H9 (cell line): ENCODE results near the gene SNHG17. TPM values are rescaled to one million over a fixed set of nuclear protein-coding genes. Genes with fewer than 3 reads are reported as not detected.

Experiments
- DNase-seq: peaks from one replicate; pipeline ENCODE4 v3.0.0-alpha.2; 2017
- H2AFZ ChIP-seq: one replicate; pipeline ENCODE4 v1.6.1; 2013; ENCODE audit warnings: mild to moderate bottlenecking, low read length, control low read depth, moderate library complexity
- H2AK5ac ChIP-seq: 2 replicates; pipeline ENCODE4 v1.6.1; 2013; ENCODE audit warnings: low read length, control low read depth, mixed read lengths; ENCODE audit not compliant: insufficient read length
- H2BK120ac ChIP-seq: one replicate; pipeline ENCODE4 v1.6.1; 2013; ENCODE audit warnings: low read depth, mild to moderate bottlenecking, low read length, control low read depth, inconsistent platforms; ENCODE audit not compliant: poor library complexity, severe bottlenecking
- H2BK12ac ChIP-seq: 2 replicates; pipeline ENCODE4 v1.6.1; 2013; ENCODE audit warnings: low read length, control low read depth, mixed read lengths, low read depth; ENCODE audit not compliant: insufficient read length
- H2BK15ac ChIP-seq: 2 replicates; pipeline ENCODE4 v1.6.1; 2013; ENCODE audit warnings: low read depth, low read length, control low read depth
- H2BK20ac ChIP-seq: one replicate; pipeline ENCODE4 v1.6.1; 2013; ENCODE audit warnings: low read depth, mild to moderate bottlenecking, low read length, control low read depth, inconsistent platforms; ENCODE audit not compliant: poor library complexity, severe bottlenecking
- H2BK5ac ChIP-seq: 2 replicates; pipeline ENCODE4 v1.6.1; 2013; ENCODE audit warnings: low read length, control low read depth, mixed read lengths; ENCODE audit not compliant: insufficient read length
- H3K14ac ChIP-seq: 2 replicates; pipeline ENCODE4 v1.6.1; 2013; ENCODE audit warnings: low read length, control low read depth; ENCODE audit not compliant: insufficient read depth
- H3K18ac ChIP-seq: 2 replicates; pipeline ENCODE4 v1.6.1; 2013; ENCODE audit warnings: low read depth, mild to moderate bottlenecking, mixed read lengths, low read length, control low read depth; ENCODE audit not compliant: insufficient read length
- H3K23ac ChIP-seq: 2 replicates; pipeline ENCODE4 v1.6.1; 2013; ENCODE audit warnings: low read length, control low read depth, mixed read lengths, low read depth; ENCODE audit not compliant: insufficient read length
- H3K23me2 ChIP-seq: 2 replicates; pipeline ENCODE4 v1.6.1; 2013; ENCODE audit warnings: low read depth, mild to moderate bottlenecking, mixed read lengths, low read length, control low read depth; ENCODE audit not compliant: insufficient read length, poor library complexity, severe bottlenecking
- H3K27ac ChIP-seq: 2 replicates; pipeline ENCODE4 v1.5.1; 2013; ENCODE audit warnings: low read length, control low read depth, mixed read lengths, low read depth; ENCODE audit not compliant: insufficient read length
- H3K27me3 ChIP-seq: 2 replicates; pipeline ENCODE4 v1.6.1; 2013; ENCODE audit warnings: low read length, control low read depth, inconsistent platforms; ENCODE audit not compliant: insufficient read depth
- H3K4ac ChIP-seq: 2 replicates; pipeline ENCODE4 v1.6.1; 2013; ENCODE audit warnings: low read depth, mild to moderate bottlenecking, control low read depth, inconsistent platforms, low read length, moderate library complexity
- H3K4me1 ChIP-seq: 2 replicates; pipeline ENCODE4 v1.6.1; 2013; ENCODE audit warnings: low read length, control low read depth, inconsistent platforms; ENCODE audit not compliant: insufficient read depth
- H3K4me2 ChIP-seq: 2 replicates; pipeline ENCODE4 v1.6.1; 2013; ENCODE audit warnings: low read length, control low read depth, mixed read lengths; ENCODE audit not compliant: insufficient read length, insufficient read depth
- H3K56ac ChIP-seq: 2 replicates; pipeline ENCODE4 v1.6.1; 2013; ENCODE audit warnings: low read depth, mild to moderate bottlenecking, mixed read lengths, low read length, control low read depth; ENCODE audit not compliant: insufficient read length
- H3K79me1 ChIP-seq: 2 replicates; pipeline ENCODE4 v1.6.1; 2013; ENCODE audit warnings: low read depth, mild to moderate bottlenecking, moderate library complexity, low read length, control low read depth, inconsistent platforms; ENCODE audit not compliant: insufficient read depth, poor library complexity, severe bottlenecking
- H3K79me2 ChIP-seq: 2 replicates; pipeline ENCODE4 v1.6.1; 2013; ENCODE audit warnings: low read length, control low read depth, inconsistent platforms; ENCODE audit not compliant: insufficient read depth
- H3K9ac ChIP-seq: 2 replicates; pipeline ENCODE4 v1.6.1; 2013; ENCODE audit warnings: low read length, control low read depth, mixed read lengths; ENCODE audit not compliant: insufficient read length; ENCODE audit errors: extremely low read depth
- H3K9me3 ChIP-seq: one replicate; pipeline ENCODE4 v1.6.1; 2013; ENCODE audit warnings: low read depth, low read length, inconsistent platforms; ENCODE audit not compliant: control insufficient read depth
- H3T11ph ChIP-seq: one replicate; pipeline ENCODE4 v1.6.1; 2013; ENCODE audit warnings: mild to moderate bottlenecking, low read length, control low read depth, inconsistent platforms
- H4K20me1 ChIP-seq: one replicate; pipeline ENCODE4 v1.6.1; 2013; ENCODE audit not compliant: control insufficient read depth, insufficient read length, insufficient read depth
- H4K5ac ChIP-seq: 2 replicates; pipeline ENCODE4 v1.6.1; 2013; ENCODE audit warnings: low read depth, mild to moderate bottlenecking, mixed read lengths, low read length, control low read depth; ENCODE audit not compliant: insufficient read length
- H4K8ac ChIP-seq: replicated peaks from 2 replicates; pipeline ENCODE4 v1.6.1; 2013; ENCODE audit warnings: low read length, control low read depth, mixed read lengths, low read depth; ENCODE audit not compliant: insufficient read length
- H4K91ac ChIP-seq: 2 replicates; pipeline ENCODE4 v1.6.1; 2013; ENCODE audit warnings: low read depth, mild to moderate bottlenecking, moderate library complexity, mixed read lengths, low read length, control low read depth; ENCODE audit not compliant: insufficient read length
- H3K27ac Mint-ChIP-seq, 3 experiments: 2 replicates in 2 of 3; 3 replicates in 1 of 3; pipeline ENCODE4 v1.8.0; 2020 to 2021; ENCODE audit warnings: mixed read lengths in 3 of 3, mild to moderate bottlenecking in 1 of 3, moderate library complexity in 1 of 3
- H3K27me3 Mint-ChIP-seq: 2 replicates; pipeline ENCODE4 v1.8.0; 2021; ENCODE audit warnings: low read depth, mild to moderate bottlenecking, moderate library complexity, mixed read lengths
- H3K36me3 Mint-ChIP-seq, 3 experiments: 2 replicates in 2 of 3; 3 replicates in 1 of 3; pipeline ENCODE4 v1.8.0; 2020 to 2021; ENCODE audit warnings: low read depth in 3 of 3, mixed read lengths in 3 of 3; ENCODE audit not compliant: insufficient read depth in 1 of 3
- H3K4me1 Mint-ChIP-seq, 2 experiments: 2 replicates each; pipeline ENCODE4 v1.8.0; 2020; ENCODE audit warnings: mixed read lengths in 2 of 2
- H3K4me3 Mint-ChIP-seq, 2 experiments: 2 replicates in 1 of 2; 3 replicates in 1 of 2; pipeline ENCODE4 v1.8.0; 2020 to 2021; ENCODE audit warnings: mild to moderate bottlenecking in 2 of 2, mixed read lengths in 2 of 2, moderate library complexity in 1 of 2
- H3K9me3 Mint-ChIP-seq, 2 experiments: 2 replicates in 1 of 2; 3 replicates in 1 of 2; pipeline ENCODE4 v1.8.0; 2020; ENCODE audit warnings: mild to moderate bottlenecking in 2 of 2, mixed read lengths in 2 of 2, moderate library complexity in 1 of 2
- CTCF ChIP-seq: fragments of 200-600 bp; sonication (generic); conservative IDR thresholded peaks from 3 replicates; pipeline ENCODE4 v1.8.0; 2021; ENCODE audit warnings: antibody characterized with exemption, mild to moderate bottlenecking
- WGBS: extraction: QIAGEN DNeasy Blood & Tissue Kit; methylation state at CpG from one replicate; pipeline ENCODE4 v1.1.7; 2013; ENCODE audit warnings: missing lambda C conversion rate, low lambda C conversion rate, mixed read lengths; ENCODE audit not compliant: insufficient read length; ENCODE audit errors: extremely low coverage; 5-methylcytosine and 5-hydroxymethylcytosine counted together
- total RNA-seq: library from RNA; stranded (reverse); gene quantifications from 2 replicates; pipeline ENCODE4 v1.2.1, GENCODE V29; 2021

Gene SNHG17
- total RNA-seq, 1 experiment from 2014 or later = 70.1 TPM

- Histone ChIP-seq H3K23ac (no peak overlapping the region), H4K5ac (no peak overlapping the region), H2BK20ac (no peak overlapping the region), H2BK15ac (no peak overlapping the region), H2BK12ac (no peak overlapping the region), H4K8ac (no peak overlapping the region), H3K4ac (no peak overlapping the region), H2AFZ (no peak overlapping the region), H3K79me2 (peaks cover 3% of the 10 kb centered on the region; the same call in 1 of the 2 replicates), H2AK5ac (no peak overlapping the region), H3K4me1 (no peaks in the 10 kb centered on the region), H3K79me1 (peaks cover 6% of the 10 kb centered on the region), H2BK120ac (no peak overlapping the region), H3K27me3 (no peaks in the 10 kb centered on the region), H3K4me2 (no peak overlapping the region), H4K20me1 (no peaks in the 10 kb centered on the region), H3K56ac (no peak overlapping the region), H2BK5ac (no peak overlapping the region), H3T11ph (no peak overlapping the region), H3K18ac (no peak overlapping the region), H3K9ac (no peak overlapping the region), H3K23me2 (no peaks in the 10 kb centered on the region), H3K27ac (no peak overlapping the region), H4K91ac (no peak overlapping the region), H3K9me3 (no peaks in the 10 kb centered on the region), H3K14ac (no peak overlapping the region)
- Mint-ChIP-seq H3K36me3 (peaks cover 79 to 98% (median 97%) of the 10 kb centered on the region in 3 experiments), H3K4me1 (peaks cover 0 to 2% of the 10 kb centered on the region in 2 experiments; a peak in 2 of 4 replicates), H3K27me3 (no peaks in the 10 kb centered on the region), H3K4me3 (no peak overlapping the region), H3K27ac (no peak overlapping the region), H3K9me3 (no peaks in the 10 kb centered on the region; a peak in 1 of 5 replicates)
- TF ChIP-seq CTCF = no peak
- WGBS = no CpG with 5 or more reads among the region's 1 CpG
- no peak for DNase-seq
Observed at GRCh38 chr20:38424401-38424800, 10.7 kb downstream of the SNHG17 start.
